Hematopoietic multipotent progenitor cell (in vitro differentiated cells): ENCODE results near the gene ALG9. TPM values are rescaled to one million over a fixed set of nuclear protein-coding genes. Genes with fewer than 3 reads are reported as not detected.

ENCODE experiments used
- DNase-seq, 3 donors: peaks; one replicate each; pipeline ENCODE4 v3.0.0-alpha.2; 2011 to 2015; ENCODE audit warnings: low read depth in 2 of 3, low spot score in 2 of 3
- total RNA-seq: library from RNA; depleted of rRNA; stranded (reverse); fragments of >200 nt; gene quantifications from one replicate; pipeline ENCODE4 v1.2.3, GENCODE V29; 2012

Gene ALG9
- total RNA-seq, 1 donor = 27.7 TPM

- DNase-seq = no peak
These were observed 34.7 kb downstream of the ALG9 start for GRCh38 chr11:111836721-111837120.

GRCh38 chr11:111836162-111836561 lies 35.2 kb downstream of the ALG9 start:
- DNase-seq = no peak

GRCh38 chr11:111835665-111836064 lies 35.7 kb downstream of the ALG9 start:
- no peak for DNase-seq

- DNase-seq = no peak
These were observed 36.8 kb downstream of the ALG9 start for GRCh38 chr11:111834432-111835163.

GRCh38 chr11:111833524-111833923 lies 37.9 kb downstream of the ALG9 start:
- no peak for DNase-seq

- DNase-seq = no peak
These were observed 42.0 kb downstream of the ALG9 start for GRCh38 chr11:111829185-111829968.

GRCh38 chr11:111826322-111826950 lies 44.9 kb downstream of the ALG9 start:
- DNase-seq = no peak

- no peak for DNase-seq
These were observed 47.8 kb downstream of the ALG9 start for GRCh38 chr11:111823629-111824028.

- DNase-seq = no peak
These were observed 48.2 kb downstream of the ALG9 start for GRCh38 chr11:111823131-111823530.

GRCh38 chr11:111819829-111820237 lies 51.5 kb downstream of the ALG9 start:
- no peak for DNase-seq

GRCh38 chr11:111819161-111819828 lies 52.1 kb downstream of the ALG9 start:
- no peak for DNase-seq

- no peak for DNase-seq
These were observed 55.9 kb downstream of the ALG9 start for GRCh38 chr11:111815489-111815888.

GRCh38 chr11:111814557-111815320 lies 56.6 kb downstream of the ALG9 start:
- DNase-seq = no peak

GRCh38 chr11:111814106-111814505 lies 57.3 kb downstream of the ALG9 start:
- DNase-seq = no peak

- DNase-seq = no peak
These were observed 59.2 kb downstream of the ALG9 start for GRCh38 chr11:111812211-111812610.

- no peak for DNase-seq
These were observed 59.9 kb downstream of the ALG9 start for GRCh38 chr11:111811445-111811844.

GRCh38 chr11:111808834-111809233 lies 62.5 kb downstream of the ALG9 start:
- DNase-seq = no peak

- DNase-seq = no peak
These were observed 63.3 kb downstream of the ALG9 start for GRCh38 chr11:111808063-111808588.

GRCh38 chr11:111807076-111807475 lies 64.3 kb downstream of the ALG9 start:
- DNase-seq = no peak

GRCh38 chr11:111801135-111801534 lies 70.2 kb downstream of the ALG9 start:
- no peak for DNase-seq
